ENCODE data around the gene BTN3A1.

- TF ChIP-seq CTCF (IDR thresholded peaks at IDR 0.05; ENCODE audit: low read depth, low read length) (no peak), POLR2A (IDR thresholded peaks at IDR 0.05; ENCODE audit: extremely low read depth, insufficient read length) (no peak)
Measured at GRCh38 chr6:26390531-26390930, 11.5 kb upstream of the BTN3A1 start.

Measured in NB4 (cell line).